HG02943 (cell line): ENCODE results near the gene DAP3.
"Not testable (repeated sequence)": the region's sequence is repeated elsewhere in the genome, so short reads cannot be mapped to it uniquely, and the experiment has no call there.

ENCODE experiments used
- ATAC-seq: cut with Tn5 transposase; IDR thresholded peaks from one replicate; pipeline ENCODE4 v1.9.1; 2021; ENCODE audit warnings: mild to moderate bottlenecking, low read depth, moderate library complexity; ENCODE audit not compliant: unreplicated experiment

Gene DAP3

GRCh38 chr1:155763989-155764388 is 75.1 kb downstream of the DAP3 start:
- not testable (repeated sequence) for ATAC-seq

- ATAC-seq, result not testable (repeated sequence)
These were observed 78.6 kb downstream of the DAP3 start for GRCh38 chr1:155767399-155767989.

GRCh38 chr1:155769257-155769656 is 80.4 kb downstream of the DAP3 start:
- no peak for ATAC-seq

GRCh38 chr1:155773221-155773620 is 84.3 kb downstream of the DAP3 start:
- ATAC-seq, result no peak

GRCh38 chr1:155776414-155776813 is 87.5 kb downstream of the DAP3 start:
- ATAC-seq, result no peak

- ATAC-seq, result no peak
These were observed 88.7 kb downstream of the DAP3 start for GRCh38 chr1:155777582-155777981.
